HG03139 (cell line): Measurements from ENCODE around the gene SLC17A2.

Experiments used
- ATAC-seq: cut with Tn5 transposase; IDR thresholded peaks from one replicate; pipeline ENCODE4 v1.9.1; 2021; ENCODE audit not compliant: unreplicated experiment

The SLC17A2 gene

DNA sequence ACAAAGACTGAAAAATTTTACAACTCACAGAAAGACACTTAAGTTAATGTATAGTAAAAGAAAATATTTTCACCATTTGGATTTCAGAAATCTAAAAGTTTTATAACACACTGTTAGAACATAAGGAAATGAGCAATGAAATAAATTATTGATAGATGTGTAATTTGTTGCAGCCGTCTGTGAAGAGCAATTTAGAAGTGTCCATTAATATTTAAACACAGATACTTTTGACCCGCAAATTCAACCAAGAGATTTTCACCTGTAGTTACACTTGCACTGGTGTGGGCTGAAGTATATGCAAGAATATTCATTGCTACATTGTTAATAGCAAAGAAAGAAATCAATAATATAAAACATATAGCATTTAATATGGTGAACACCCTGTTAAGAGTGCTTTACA, 41.9 kb downstream of the SLC17A2 start:
- no peak for ATAC-seq

DNA sequence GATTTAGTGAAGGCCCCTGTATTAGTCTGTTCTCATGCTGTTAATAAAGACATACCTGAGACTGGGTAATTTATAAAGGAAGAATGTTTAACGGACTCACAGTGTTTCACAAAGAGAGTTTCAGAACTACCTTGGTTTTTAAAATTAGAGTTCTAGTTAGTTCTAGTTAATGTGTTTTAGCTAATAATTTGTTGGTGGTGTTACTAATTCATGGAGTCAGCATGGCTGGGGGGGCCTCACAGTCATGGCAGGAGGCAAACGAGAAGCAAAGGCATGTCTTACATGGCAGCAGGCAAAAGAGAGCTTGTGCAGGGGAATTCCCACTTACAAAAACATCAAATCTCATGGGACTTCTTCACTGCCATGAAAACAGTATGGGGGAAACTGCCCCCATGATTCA, 44.4 kb downstream of the SLC17A2 start:
- ATAC-seq = no peak

DNA sequence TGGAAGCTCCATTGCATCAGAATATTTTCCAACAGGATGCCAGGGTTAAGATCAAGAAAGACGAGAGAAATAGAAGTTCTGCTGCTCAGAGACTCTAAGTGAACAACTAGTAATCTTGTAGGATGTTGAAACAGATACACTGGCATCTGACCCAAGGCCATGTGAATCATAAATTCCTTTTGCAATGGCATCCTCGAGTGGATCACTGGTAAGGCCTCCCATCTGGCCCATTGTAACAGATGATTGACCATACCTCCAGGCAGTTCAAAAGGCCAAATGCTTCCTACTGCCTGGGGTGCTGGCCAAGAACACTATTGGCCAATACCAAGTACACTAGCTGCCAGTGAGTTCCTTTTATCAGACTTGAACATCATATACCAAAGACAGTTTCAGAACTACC, 46.5 kb downstream of the SLC17A2 start:
- no peak for ATAC-seq

DNA sequence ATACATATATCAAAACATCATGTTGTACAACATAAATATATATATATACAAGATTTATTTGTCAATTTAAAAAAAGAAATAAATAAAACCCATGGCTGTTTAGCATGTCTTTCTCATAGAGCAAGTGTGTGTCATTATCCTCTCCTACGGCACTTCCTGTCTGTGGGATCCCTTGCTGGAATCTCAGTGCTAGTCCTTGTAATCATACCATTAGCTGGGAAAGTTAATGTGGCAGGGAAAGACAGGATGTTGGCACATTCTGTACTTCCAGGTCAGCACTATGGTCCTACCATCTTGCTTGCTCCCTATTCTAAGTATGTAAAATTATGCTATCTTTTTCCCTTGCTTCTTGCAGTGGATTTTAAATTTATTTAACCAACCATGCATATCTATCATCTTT, 47.0 kb downstream of the SLC17A2 start:
- no peak for ATAC-seq

DNA sequence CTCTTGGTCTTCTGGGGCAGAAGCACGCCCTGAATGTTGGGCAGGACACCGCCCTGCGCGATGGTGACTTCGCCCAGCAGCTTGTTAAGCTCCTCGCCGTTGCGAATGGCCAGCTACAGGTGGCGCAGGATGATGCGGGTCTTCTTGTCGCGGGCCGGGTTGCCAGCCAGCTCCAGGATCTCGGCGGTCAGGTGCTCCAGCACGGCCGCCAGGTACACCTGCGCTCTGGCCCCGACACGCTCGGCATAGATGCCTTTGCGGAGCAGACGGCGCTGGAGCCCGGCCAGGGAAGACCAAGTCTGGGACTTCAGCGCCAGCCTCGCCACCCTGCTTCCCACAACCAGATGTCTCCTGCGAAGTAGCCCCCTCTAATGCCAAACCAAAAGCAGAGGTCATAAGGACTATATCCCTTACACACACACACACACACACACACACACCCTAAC, 48.4 kb downstream of the SLC17A2 start:
- ATAC-seq = no peak

DNA sequence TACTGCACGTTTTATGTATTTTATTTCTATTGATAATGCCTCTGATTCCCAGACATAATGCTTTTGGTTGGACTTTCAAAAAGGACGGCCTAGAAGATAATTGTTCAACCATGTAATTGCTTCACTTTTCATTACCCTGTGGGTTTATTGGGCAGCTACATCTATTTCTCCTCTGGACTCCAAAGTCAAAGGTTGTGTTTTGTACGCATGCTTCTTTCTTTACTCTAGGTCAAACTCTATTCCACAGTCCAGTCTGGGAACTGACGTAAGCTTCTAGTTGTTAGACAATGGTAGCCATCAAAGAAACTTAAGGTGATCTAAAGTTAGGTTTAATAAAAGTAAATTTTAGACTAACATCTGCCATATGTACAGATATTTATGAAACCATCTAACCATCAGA, 49.9 kb downstream of the SLC17A2 start:
- ATAC-seq = no peak

DNA sequence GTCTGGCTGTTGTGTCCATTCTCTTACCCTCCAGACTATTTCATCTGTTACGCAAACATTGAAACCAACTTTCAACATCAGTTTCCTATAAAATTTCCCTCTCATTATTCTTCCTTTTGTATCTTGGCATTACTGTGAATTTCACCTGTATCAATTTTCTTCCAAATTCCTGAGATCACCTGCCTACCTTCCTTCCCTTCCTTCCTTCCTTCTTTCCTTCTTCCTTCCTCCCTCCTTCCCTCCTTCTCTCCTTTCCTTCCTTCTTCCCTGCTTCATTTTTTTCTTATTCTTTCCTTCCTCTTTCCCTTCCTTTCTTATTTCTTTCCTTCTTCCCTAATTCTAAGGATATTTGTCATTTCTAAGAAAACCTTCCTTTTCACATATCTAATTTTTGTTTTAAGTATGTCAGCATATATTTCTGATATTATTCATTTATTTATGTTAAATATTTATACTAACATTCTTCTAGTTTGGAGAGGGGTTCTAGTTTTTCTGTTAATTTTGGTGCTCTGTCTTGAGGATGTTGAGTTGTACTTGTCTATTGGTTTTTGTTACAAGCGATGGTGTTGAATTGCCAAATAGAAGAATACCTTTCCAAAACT, 51.7 kb downstream of the SLC17A2 start:
- ATAC-seq = no peak

DNA sequence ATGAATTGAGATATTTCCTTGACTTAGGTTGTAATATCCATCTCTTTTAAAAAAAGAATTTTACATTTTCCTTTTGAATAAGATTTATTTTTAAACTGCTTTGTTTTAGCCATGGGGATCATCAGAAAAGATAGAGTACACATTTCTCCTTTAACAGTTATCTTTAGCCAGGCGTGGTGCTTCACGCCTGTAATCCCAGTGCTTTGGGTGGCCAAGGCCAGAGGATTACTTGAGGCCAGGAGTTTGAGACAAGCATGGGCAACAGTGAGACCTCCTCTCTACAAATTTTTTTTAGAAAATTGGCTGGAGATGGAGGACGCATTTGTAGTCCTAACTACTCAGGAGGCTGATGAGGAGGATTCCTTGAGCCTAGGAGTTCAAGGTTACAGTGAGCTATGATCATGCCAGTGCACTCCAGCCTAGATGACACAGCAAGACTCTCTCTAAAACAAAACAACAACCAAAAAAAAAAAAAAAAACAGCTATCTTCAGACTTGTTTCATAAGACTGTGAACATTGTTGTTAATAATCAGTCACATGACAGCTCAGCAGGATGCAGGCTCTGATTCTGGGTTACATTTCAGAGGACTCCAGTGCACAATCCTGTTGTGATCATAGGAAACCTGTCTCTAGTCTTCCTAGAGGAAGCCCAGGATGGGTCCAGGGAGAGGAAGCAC, 54.4 kb downstream of the SLC17A2 start:
- no peak for ATAC-seq

DNA sequence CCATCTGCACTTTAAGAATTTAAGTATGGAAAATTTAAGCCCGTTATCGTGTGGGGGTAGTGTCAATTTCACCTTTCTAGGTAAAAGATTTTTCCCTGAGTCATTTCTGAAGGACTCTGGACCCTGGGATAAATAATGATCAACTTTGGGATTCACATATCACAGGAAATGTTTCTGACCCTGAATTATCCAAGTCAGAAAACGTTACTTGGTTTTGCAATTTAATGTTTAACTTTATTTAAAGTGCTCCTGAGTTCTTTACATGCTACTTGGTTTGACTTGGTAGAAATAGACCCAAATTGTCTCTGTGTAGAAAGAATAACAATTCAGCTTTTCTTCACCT, 55.0 kb downstream of the SLC17A2 start:
- ATAC-seq = no peak

DNA sequence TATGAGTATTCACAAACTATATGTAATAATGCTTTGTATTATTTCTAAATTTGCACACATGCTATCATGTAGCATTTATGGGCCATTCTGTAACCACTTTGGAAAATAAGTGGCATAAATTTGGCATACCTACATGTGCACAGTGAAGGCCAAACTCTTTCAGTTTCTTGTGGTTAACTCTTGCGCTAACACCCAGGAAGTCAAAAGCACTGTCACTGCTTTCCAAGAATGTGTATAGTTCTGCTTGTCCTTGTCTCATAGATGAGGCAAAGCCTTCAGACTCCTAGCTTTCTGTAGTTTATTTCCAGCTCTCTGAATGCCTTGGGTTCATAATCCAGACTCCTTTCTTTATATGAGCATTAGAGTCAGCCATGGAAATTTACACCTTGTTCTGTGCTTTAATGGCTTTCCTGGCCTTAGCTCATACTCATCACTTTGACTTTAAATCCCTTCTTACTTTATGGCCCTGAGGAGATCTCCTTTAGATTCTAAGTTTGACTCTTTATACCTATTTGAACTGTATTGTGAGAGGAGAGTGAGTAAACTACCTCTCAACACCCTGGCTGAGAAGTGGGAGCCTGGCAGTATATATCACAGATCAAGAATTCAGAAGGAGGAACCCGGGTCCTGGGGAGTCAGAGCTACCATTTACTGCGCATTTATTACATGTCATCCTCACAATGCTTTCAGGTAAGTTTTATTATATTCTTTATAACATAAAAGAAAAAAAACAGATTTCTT, 55.5 kb downstream of the SLC17A2 start:
- no peak for ATAC-seq

DNA sequence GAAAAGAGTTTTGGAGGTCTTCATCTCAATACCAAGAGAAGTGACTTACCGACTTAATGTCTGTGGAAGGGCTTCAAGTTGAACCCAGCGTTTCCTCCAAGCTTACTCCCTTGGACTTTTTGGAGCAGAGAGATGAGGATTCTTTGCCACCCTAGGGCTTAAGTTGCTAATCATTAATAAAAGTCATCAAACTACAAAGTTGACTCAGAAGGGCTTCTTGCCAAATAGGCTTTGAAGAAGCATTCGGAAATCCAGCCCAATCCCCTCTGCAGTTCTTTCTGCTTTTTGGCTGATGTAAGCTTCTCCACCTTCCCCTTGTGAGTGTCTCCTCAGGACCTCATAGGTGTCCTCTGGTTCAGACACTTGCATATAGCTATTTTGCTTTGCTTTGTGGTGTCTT, 56.4 kb downstream of the SLC17A2 start, which contains the start of gene SLC17A3:
TSS of gene SLC17A3 (minus strand) at position 126 of the 400 bp plus-strand sequence. CDS start 5,856 bp downstream, outside the sequence.
- no peak for ATAC-seq

DNA sequence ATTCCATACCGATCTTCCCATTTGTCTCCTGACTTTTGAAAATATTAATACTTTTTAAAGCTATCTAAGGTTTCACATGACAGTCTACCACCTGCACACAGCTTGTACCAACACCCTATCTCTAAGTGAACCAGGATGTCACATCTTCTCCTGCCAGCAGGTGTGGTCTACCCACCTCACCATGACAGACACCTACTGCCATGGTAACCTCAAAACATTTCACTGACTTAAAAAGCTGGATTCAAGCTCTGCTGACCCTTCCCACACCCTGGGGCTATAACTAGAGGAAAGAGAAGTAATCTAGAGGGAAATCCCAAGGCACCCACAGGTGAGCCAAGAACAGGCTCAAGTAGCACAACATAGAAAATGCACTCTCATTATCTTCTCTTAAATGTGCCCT, 57.7 kb downstream of the SLC17A2 start:
- no peak for ATAC-seq

DNA sequence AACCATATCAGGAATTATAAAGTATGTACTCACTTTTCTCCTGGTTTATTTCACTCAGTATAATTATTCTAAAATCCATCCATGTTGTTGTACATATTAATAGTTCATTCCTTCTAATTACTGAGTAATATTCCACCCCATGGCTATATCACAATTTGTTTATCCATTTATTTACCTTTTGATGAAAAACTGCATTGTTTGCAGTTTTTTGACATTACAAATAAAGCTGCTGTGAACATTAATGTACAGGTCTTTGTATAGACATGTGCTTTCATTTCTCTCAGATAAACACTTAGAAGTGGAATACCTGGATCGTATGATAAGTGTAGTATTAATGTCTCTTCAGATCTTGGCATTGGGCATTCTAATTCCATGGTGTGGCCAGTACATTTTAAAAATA, 60.7 kb downstream of the SLC17A2 start:
- ATAC-seq = no peak

DNA sequence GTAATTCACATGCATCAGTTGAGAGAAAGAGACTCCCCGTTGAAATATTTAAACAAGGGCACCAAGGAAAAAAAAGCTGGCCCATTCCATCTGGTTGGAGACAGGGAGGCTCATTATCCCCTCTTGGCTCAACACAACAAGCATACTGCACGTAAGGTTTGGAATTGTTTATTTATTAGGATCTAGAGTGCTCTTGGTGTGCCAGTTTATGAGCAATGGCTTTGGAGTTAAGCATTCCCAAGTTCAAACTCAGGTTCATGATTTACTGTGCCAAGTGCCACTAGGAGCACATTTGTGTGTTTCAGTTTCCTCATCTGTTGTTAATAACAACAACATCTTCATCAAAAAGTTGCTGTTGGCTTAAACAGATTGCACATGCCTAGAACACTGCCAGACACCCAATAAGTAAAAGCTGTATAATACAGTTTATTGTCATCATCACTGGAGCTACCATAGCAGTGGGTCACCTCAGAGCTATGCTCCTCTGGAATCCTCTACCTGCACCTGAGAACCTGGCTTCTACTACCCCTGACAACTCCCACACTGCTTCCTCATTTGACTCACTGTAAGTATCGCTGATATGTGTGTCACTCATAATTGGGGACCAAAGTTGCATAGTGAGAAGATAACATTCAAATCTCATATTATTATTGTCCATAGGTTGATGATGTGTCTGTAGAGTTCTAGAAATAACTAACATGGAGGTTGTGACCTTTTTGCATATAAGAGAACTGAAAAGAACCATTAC, 61.9 kb downstream of the SLC17A2 start:
- no peak for ATAC-seq

DNA sequence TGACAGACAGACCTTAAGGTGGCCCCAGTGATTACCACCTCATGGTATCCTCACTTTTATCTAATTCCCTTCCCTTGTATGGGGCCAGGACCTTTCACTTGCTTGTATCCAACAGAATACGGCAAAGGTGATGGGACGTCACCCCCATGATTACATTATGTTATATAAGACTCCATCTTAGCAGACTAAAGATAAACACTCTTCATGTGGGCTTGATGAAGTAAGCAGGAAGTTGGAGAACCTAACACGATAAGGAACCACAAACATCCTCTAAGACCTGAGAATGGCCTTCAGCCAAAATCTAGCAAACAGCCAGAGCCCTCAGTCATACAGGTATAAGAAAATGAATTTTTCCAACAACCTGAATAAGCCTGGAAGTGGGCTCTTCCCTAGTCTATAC, 64.5 kb downstream of the SLC17A2 start:
- no peak for ATAC-seq

DNA sequence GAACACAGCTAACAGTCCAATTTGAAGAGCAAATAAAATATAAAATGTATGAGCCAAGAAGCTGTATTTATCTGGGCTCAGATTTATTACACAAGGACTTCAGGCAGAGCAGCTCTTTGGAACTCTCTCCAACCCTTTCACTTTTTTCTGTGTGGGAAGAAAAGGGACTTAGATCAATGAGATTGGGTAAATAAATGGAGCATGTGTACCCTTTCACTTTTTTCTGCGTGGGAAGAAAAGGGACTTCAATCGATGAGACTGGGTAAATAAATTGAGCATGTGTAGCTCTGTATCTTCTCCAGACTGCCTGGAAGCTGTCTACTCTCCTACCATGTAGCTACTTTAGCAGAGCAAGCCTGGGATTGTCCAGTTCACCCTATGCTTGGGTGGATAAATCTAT, 67.1 kb downstream of the SLC17A2 start:
- ATAC-seq = no peak
